NB4 (cell line): ENCODE measurements around the gene AP4B1.

Experiments used
- CTCF ChIP-seq: IDR thresholded peaks from one replicate; pipeline ENCODE4 v1.5.1; 2012; ENCODE audit warnings: low read depth, low read length
- POLR2A ChIP-seq: IDR thresholded peaks from 2 replicates; pipeline ENCODE4 v1.6.1; 2011; ENCODE audit warnings: mild to moderate bottlenecking; ENCODE audit not compliant: insufficient read length; ENCODE audit errors: extremely low read depth

- TF ChIP-seq CTCF (no peak), POLR2A (no peak)
Observed at GRCh38 chr1:113934511-113935055, 30.0 kb upstream of the AP4B1 start.
